ENCODE results near the gene AFAP1.

The AFAP1 gene

DNA sequence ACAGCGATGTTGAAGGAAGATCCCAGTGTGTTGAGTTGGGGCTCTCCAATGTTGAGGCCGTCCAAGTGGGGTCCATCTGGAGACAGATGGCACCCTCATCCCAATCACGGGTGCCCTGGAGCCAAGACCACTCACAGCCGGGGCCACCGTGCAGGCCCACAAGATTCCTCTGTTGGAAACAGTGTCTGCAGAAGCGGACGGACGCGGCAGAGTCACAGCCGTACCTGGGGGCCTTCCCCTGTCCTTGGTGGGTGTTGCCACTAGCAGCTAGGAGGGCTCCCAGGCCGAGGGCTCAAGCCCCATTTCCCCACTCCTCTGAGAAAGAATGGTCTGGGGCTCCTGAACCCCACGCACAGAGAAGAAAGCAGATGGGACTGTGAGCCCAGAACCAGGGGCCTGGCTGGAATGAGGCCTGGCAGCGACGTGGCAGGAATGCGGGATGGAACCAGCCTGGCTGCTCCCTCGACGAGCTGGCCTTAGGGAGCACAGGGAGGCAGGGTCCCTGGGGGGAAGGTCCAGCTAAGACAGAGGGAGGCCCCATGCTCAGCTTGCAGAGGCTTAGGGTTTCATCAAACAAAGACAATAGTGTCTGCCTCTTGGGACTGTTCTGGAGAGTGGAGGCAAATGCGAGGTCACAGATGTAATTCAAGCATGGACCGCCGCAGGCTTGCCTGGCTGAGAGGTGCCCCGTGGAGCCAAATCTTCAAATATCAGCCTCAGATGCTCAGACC lies 228.9 kb downstream of the AFAP1 start:
- no peak for DNase-seq

DNA sequence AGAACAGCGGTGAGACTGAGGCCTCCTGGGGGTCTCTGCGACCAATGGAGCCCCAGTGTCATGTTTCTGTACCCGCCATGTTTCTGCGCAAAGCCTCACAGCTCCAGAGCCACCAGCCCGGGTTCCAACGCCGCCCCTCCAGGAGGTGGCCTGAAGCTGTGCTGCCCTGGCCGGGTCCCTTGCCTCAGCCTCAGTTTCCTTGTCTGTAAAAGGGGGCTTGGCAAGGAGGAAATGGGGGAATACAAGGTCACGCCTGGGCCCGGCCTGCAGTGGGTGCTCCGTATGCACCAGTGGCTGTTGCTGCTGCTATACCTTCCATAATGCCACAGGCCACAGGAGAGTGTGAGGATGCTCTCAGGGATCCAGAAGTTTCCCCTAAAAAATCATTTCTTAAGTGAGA lies 229.5 kb downstream of the AFAP1 start:
- no peak for DNase-seq

- no peak for DNase-seq
Measured at GRCh38 chr4:7709431-7709830, 230.2 kb downstream of the AFAP1 start.

DNA sequence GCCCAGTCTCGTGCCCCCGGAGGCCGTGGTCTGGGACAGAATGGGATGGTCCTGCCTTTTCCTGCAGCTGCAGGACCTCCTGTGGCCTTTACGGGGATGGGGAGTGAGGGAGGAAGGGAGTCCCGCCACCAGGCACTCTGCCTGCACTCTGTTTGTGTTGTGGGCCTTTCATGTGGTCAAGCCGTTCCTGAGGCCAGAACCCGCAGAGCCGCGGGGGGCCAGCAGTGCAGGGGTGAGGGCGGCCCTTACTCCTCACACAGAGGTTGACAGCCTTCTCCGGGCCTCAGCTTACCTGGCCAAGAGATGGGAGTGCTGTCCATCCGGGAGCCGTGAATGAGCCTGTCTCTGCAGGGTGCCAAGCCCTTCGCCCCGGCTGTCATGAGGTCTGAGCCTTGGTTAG lies 230.7 kb downstream of the AFAP1 start:
- DNase-seq: no peak

Data from CD4-positive, alpha-beta T cell treated with Interleukin-1 beta for 1 hour (primary cell).